Activated CD8-positive, alpha-beta memory T cell treated with anti-CD3 and anti-CD28 coated beads, Interleukin-2, amount 50 U/mL, for 24 hours (primary cell): ENCODE data around the gene TMEM121.
"Not testable (repeated sequence)": the region's sequence is repeated elsewhere in the genome, so short reads cannot be mapped to it uniquely, and the experiment has no call there.

ENCODE experiments used
- DNase-seq: peaks from one replicate; pipeline ENCODE4 v3.0.0-alpha.2; 2020; ENCODE audit errors: extremely low read depth

TMEM121 gene

DNA sequence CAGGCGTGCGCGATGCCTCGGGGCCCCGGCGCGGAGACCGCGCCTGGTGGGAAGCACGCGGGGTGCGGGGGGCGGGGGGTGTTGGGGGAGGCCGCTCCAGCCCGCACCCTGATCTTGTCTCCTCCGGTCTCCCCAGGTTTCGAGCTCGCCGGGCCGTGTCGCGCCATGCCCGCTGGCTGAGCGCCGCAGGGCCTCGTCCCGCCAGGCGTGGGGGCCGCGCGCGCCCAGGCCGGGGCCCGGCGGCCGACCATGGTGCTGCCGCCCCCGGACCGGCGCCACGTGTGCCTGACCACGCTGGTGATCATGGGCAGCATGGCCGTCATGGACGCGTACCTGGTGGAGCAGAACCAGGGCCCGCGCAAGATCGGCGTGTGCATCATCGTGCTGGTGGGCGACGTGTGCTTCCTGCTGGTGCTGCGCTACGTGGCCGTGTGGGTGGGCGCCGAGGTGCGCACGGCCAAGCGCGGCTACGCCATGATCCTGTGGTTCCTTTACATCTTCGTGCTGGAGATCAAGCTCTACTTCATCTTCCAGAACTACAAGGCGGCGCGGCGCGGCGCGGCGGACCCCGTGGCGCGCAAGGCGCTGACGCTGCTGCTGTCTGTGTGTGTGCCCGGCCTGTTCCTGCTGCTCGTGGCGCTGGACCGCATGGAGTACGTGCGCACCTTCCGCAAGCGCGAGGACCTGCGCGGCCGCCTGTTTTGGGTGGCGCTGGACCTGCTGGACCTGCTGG is 2.4 kb downstream of the TMEM121 start:
- DNase-seq, result peak; percentile 32

DNA sequence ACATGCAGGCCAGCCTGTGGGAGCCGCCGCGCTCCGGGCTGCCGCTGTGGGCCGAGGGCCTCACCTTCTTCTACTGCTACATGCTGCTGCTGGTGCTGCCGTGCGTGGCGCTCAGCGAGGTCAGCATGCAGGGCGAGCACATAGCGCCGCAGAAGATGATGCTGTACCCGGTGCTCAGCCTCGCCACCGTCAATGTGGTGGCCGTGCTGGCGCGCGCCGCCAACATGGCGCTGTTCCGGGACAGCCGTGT is 2.9 kb downstream of the TMEM121 start:
- no peak for DNase-seq

DNA sequence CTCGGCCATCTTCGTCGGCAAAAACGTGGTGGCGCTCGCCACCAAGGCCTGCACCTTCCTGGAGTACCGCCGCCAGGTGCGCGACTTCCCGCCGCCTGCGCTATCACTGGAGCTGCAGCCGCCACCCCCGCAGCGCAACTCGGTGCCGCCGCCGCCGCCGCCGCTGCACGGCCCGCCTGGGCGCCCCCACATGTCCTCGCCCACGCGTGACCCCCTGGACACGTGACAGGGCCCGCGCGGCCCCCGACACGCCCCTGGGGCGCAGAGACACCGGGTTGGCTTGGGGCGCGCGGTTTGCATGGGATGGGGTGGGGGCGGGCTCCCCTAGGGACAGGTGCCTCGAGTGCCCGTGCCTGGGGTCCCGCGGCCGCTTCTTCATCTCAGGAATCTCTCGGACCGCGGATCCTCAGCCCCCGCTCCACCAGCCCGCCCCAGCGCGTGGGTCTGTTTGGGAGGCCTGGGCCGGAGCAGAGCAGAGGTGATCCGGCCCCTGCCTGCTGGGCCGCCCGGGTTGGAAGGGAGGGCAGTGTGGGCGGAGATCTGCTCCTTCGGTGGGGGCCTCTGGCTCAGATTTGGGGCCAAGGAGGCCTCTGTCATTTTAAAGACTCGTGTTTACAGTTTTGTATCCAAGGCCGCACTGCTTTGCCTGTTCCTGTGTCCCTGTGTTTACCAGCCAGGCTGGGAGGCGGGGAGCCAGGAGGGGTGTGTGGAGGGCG is 3.3 kb downstream of the TMEM121 start:
- DNase-seq, result no peak

DNA sequence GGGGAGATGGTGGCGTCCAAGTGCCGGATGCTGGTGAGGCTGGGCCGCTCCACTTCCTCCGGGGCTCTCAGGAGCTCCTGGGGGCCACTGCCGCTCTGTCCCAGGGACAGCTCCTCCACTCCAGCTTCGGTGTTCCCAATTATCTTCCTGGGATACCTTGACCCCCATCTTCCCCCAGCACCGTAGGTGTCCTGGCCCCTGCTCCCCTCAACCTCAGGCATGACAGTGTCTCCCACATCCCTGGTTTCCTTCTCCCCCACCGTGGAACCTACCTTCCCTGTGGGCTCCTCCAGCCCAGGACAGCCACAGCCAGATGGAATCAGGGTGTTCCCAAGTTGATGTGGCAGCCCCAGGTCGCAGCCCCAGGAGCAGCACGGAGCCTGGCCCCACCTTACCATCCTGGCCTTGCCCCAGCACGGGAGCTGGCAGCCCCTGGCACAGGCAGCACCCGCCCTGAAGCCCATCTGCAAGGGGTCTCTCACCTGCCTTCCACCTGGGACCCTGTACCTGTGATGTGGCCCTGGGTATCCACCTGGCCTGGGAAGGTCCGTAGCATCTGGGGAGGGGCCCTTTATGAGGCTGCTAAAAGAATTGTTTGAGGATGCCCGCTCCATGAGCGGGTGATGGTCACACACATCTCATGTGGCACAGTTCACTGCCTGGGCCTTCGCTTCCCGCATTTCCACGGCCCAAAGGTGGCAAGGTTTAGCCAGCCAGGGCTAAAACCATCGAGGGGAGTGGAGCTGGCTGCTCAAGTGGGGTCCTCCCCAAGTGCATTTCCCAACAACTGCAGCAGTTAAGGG is 4.1 kb downstream of the TMEM121 start:
- DNase-seq, result no peak

DNA sequence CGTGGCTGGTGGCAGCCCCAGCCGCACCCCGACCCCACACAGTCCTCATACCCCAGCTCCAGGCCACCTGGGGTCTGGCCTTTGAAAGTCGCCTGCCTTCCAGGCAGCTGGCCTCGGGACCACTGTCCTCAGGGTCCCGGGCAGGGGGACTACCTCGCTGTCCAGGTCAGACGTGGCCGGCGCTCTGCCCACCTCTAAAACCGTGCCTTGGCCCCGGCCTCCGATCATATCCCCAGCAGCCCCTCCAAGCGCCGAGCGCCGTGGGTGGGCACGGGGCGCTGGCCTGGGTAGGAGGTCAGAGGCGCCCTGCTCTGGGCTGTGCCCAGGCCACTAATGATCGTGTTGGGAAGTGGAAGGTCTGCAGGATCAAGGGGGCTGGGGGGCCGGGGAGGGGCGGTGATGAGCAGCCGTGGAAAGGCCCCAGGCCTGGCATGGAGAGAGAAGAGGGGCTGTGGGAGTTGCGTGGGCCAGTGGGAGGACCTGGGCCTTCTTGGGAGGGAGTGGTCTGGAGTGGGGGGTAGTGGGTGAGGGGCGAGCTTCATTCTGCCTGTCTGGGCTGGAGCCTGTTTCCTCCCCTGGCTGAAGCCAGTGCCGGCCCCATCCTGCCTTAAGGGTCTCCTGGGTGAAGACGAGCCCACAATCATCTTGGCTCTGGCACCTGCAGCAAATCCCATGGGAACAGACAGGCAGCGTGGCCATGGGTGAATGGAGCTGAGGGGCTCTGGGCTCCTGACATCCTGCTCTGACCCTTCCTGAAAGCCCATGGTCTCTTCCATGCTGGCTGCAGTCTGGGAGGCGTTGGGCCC is 4.9 kb downstream of the TMEM121 start:
- DNase-seq, result no peak

DNA sequence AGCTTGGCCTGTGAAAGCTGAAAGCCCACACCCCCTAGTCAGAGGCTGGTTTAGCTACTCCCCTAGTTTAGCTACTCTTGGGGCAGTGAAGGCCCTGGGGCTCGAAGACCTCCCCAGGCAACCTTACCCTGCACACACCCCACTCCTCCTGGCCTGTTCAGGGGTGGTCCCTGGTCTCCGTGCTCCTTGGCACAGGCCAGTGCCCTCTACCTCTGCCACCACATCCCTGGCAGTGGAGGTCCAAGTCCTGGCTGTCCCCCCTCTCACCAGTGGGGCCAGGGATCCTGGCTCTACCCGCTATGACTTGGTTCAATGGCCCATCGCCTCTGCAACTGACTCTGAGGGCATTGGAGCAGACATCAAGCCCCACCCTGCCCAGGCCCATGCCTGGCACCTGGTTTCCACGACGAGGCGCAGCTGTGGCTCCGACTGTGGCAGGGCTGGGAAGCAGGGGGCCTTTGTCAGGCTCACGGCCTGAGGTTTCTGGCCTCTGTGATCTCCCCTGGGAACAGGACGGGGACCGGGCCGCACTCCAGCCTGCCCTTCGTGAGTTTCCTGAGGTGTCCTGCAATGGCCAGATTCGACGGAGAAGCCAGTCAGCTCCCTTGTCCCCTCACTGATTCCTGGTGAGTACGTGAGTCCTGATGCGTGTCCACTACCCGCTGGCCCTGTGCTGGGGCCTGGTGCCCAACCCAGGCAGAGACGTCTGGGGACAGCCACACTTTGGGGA is 5.7 kb downstream of the TMEM121 start:
- no peak for DNase-seq

DNA sequence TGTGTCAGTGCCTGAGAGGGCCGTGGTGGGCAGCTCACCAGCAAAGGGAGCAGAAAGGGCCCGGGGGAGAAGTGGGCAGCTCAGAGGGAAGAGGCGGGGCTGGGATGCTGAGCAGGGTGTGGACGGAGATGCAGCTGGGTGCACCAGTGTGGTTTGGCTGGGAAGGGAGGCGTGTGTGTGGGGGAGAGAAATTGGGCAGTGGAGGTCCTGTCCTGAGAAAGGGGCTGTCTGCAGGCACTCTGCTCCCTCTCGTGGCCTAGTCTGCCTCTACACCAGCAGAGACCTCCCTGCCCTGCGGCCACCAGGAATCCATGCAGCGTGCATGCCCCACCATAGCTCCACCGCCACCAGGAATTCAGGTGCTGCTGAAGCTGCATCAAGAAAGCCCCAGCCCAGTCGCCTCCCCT is 6.4 kb downstream of the TMEM121 start:
- DNase-seq, result no peak

DNA sequence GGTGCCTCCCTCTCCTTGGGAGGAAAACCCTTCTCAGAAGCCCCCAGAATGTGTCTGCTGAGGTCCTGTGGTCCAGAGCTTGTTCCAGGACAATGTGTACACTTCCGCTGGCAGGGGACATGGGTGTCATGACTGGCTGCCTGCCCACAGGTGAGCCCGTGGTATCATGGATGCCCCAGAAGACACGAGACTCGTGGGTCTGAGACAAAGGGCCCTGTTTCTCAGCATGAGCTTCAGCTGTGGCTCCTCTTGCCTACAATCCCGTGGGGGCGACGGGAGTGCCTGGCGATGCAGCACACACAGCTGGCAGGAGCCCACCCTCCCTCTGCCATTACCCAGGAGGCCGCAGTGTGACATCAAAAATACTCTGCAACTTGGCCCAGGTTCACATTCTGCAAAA is 7.0 kb downstream of the TMEM121 start:
- DNase-seq, result no peak

DNA sequence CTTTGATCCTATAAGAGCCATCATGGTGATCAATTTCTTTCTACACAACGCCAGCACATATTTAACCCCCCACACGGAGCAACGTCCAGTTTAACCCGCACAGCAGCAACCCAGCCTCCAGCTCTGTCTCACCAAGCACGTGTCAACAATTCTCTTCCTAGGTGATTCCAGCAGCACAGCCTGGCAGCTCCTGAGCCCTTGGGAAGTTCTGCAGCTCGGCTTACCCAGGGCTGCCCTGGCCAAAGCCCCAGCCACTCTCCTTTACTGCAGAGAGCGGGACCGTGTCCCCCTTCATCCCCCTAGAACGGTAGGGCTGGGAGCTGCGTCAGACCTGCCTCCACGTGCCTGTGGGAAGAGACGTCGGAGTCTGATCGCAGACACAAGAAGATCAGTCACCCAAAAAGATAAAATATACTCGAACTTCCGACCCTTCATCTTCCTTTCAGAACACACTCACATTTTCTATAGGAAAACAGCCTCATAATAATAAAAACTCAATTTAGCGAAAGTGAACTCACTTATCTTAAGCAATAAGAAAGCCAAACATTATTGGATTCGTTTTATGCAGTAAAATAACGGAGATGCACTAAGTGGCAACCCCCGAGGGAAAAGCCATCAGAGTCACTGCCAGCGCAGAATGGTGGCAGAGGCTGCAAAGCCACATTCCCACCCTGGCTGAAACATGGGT is 7.6 kb downstream of the TMEM121 start:
- no peak for DNase-seq

DNA sequence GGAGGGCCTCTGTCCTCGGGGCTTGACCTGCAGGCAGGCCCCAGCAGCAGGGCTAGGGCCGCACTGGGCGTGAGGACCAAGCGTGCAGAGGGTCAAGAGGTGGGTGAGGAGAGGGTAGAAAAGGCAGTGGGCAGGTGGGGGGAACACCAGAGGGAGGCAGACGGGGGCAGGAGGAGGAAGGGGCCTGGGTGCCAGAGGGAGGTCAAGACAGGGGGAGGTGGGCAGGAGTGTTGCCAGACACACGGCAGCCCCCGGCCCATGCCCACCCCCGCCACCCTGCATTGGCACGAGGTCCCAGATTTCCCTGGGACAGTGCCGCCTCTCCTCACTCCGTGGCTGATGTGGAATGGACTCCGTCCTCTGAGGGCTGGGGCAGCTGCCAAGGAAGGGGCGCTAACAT is 8.2 kb downstream of the TMEM121 start:
- no peak for DNase-seq

DNA sequence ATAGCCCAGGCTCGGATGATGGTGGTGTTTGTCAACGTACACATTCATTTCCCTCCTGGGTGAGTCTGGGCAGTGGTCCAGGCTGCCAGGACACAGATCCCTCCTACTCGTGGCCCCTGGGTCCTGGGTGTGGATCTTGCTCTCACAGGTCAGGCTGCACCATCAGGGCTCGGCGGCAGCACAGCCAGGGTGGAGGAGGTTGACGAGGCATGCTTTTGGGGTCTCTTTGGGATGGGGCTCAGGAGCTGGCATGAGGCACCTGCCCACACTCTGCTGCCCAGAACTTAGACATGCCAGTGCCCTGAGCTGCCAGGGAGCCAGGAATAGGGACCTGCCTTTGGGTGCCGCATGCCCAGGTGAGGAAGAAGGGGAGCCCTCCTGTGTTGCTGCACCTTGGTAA is 9.7 kb downstream of the TMEM121 start:
- no peak for DNase-seq

DNA sequence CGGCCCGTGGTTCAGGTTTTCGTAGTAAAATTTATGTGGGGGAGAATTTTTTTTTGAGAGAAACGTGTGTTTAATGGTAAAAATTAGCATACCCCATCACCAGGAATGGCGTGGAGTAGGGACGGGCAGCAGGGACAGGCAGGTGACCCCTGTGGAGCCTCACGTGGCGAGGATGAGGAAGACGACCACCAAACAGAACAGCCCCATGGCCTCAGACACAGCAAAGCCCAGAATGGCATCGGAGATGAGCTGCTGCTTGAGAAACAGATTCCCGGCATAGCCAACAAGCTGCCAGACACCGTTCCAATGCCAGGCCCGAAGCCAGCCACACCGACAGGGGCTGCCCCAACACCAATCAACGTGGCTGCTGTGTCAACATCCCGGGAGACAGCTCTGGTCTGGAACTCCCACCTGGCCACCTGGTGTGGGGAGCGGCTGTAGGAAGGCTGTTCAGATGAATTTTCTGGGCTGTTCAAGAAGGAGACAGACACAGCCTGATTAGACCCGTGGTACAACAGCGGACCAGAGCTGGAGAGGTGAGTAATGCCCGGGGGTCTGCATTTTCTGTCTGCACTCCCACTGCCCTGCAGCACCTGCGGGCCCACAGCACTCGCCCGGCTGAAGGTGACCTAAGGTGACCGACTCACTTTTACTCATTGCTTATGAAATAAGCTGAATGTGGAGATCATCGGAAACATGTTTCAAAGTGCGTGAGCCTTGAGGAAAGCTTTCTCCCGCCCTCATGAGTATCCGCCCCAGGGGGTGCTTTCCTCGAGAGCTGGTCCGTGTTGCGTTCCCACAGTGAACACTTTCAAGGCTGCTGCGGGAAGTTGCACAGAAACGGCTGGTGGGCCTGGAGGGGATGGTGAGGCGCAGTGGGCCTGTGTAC is 10.6 kb downstream of the TMEM121 start:
- no peak for DNase-seq

DNA sequence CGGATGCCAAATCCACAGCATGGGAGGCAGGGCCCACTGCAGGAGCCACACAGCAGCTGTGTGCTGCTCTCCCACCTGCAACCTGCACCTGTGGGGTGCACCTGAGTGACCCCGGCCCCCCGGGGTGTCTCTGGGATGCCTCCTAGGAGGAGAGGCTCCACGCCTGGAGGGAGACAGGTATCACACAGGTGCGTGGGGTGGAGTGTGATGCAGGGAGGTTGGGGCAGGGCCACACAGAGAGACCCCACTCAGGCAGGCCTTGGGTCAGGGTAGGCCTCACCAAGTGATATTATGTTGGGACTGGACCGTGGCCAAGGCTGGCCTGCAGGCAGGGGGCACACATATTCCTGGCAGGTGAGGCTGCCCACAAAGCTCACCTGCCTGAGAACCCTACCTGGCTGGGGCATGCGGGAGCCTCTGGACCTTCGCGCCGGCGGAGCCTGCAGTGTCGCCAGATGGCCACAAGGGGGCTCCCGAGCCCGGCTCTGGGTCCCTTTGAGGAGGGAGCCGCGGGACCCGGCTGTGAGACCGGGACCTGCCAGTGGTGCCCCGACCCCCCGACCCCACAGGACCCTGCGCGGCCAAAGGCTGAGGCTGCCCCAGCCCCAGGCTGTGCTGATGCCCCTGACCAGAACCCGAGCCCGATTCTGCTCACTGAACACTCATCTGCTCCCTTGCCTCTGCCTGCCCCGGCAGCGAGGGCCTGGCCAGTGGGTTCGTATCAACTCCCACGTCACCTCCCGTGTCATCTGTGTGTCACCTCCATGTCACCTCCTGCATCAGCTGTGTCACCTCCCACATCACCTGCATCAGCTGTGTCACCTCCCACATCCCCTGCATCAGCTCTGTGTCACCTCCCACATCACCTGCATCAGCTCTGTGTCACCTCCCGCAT is 11.4 kb downstream of the TMEM121 start:
- DNase-seq, result no peak

DNA sequence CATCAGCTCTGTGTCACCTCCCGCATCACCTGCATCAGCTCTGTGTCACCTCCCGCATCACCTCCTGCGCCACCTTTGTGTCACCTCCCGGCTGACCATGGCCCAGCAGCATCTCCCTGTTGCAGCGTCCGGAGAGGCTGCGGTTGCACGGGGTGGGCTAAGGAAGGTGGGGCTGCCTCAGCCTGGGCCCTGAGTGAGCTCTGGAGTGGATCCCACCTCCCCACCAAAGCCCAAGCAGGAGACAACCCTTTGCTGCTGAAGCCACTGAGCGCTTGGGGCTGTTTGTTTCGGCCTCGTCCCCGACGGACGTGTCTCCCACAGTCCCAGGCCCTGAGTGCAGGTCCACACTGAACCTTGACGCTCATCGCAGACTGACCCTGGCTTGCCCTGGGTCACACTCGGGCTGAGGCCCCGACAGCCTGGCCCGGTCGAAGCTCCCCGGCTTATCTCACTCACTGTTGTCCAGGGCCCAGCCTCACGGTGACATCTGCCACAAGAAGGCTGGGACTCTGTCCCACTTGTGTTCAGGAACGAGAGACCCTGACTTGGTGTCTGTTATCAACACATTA is 12.2 kb downstream of the TMEM121 start:
- DNase-seq, result no peak

DNA sequence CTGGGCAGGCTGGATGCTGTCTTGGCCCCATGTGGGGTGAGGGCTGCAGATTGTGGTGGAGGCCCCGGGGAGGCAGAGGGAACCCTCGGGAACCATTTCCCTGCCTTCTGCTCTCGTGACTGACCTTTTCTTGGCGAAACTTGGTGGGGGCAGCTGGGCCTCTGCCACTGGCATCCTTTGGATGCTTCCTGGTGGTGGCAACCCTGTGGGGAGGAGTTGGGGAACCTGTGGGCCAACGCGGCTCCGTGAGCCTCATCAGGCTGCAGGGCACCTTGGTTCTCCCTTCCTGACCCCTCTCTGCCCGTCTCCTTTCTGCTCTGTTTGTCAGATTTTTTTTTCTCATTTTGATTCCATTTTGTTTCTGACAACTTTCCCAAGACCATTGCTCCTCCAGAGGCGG is 14.4 kb downstream of the TMEM121 start:
- DNase-seq, result no peak

DNA sequence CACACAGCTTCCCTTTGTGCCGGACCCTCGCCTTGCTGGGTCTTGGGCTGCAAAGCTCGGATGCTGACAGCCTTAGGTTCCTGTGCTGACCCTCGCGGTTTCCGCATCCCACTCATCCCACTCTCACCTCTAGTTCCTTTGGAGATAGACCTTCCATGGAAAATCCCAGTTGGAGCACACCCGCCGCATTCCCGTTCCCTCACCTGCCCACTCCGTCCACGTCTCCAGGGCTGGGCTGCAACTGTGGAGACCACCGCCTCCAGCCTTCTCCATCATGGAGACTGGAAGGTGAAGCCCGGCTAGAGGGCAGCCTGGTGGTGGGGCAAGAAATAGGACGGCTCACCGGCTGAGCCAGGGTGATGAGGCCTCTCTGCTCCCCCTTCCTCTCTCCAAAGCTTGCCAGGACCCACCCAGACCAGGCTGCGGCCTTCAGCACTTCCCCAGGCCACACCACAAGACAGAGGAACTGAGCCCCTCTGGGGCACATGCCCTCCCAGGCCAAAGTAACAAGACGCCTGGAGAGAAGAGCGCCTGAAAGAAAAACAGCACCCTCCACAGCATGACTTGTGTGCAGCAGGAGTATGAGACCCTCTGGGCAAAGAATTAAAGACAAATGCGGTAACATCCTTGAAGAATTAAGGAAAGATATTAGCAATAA is 15.0 kb downstream of the TMEM121 start:
- DNase-seq, result no peak

DNA sequence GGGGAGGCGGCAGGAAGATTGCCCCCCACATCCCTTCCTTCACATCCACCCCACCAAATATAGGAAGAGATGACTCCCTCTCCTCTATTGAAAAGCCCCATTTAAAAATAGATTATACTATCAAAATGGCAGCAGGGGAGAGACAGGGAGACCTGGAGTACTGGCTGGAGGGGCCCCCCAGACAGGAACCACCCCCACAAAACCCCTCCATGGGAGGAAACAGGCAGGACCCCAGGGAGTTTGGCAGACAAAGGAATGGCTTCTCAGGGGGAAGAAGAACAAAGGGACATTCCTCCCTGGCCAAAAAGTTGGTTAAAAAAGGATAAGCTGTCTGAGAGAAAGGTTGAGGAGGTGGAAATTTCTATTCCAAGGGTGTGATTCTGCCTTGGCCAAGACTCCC is 19.3 kb downstream of the TMEM121 start:
- not testable (repeated sequence) for DNase-seq

DNA sequence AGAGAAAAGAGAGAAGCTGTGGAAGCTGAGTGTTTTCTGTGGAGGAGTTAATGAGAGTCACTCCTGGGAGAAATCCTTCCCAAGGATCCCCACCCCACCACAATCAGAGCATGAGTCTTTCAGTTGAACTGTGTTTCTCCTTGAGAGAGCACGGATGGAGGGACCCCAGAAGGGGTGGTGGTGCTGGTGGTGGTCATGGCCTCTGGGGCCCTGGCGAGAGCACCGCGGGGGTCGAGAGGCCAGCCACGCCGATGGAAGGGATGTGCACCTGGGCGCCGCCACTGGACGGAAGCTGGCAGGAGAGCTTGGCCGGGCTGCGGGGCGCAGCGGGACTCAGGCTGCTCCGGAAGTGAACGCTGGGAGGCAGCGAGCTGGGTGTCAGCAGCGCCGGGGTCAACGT is 20.0 kb downstream of the TMEM121 start:
- not testable (repeated sequence) for DNase-seq
